ENCODE data around the gene FAH.

DNA sequence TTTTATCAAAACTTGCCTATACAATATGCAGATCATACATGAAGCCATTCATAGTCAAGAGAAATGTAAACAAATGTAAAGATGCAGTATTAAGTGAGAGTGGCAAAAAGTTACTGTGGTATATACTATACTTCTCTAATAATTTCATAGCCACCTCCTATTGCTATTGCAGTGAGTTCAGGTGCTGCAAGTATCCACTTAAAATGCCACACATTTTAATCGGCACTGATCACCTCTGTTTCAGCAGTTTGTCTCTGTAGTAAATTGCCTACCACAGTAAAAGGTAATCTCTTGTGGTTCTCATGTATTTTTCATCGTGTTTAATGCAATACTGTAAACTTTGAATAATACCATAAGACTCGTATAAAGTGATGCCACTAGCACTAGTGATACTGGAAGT, 20.4 kb upstream of the FAH start:
- TF ChIP-seq, protein P1, sequence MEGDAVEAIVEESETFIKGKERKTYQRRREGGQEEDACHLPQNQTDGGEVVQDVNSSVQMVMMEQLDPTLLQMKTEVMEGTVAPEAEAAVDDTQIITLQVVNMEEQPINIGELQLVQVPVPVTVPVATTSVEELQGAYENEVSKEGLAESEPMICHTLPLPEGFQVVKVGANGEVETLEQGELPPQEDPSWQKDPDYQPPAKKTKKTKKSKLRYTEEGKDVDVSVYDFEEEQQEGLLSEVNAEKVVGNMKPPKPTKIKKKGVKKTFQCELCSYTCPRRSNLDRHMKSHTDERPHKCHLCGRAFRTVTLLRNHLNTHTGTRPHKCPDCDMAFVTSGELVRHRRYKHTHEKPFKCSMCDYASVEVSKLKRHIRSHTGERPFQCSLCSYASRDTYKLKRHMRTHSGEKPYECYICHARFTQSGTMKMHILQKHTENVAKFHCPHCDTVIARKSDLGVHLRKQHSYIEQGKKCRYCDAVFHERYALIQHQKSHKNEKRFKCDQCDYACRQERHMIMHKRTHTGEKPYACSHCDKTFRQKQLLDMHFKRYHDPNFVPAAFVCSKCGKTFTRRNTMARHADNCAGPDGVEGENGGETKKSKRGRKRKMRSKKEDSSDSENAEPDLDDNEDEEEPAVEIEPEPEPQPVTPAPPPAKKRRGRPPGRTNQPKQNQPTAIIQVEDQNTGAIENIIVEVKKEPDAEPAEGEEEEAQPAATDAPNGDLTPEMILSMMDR (optimal IDR thresholded peaks at IDR 0.05 in 1 of 3, IDR thresholded peaks at IDR 0.05 in 1 of 3, conservative IDR thresholded peaks at IDR 0.05 in 1 of 3; ENCODE audit: extremely low read depth in 1 of 3, insufficient read depth in 2 of 3, low read length in 3 of 3): no peak
- no peak for TF ChIP-seq EZH2 (IDR thresholded peaks at IDR 0.05; ENCODE audit: low read length)

Data from keratinocyte (primary cell).